Measurements from ENCODE around the gene FLOT2. TPM values are rescaled to one million over a fixed set of nuclear protein-coding genes. Genes with fewer than 3 reads are reported as not detected.

FLOT2 gene
- total RNA-seq, 1 experiment from 2014 or later: 23.1 TPM

DNA sequence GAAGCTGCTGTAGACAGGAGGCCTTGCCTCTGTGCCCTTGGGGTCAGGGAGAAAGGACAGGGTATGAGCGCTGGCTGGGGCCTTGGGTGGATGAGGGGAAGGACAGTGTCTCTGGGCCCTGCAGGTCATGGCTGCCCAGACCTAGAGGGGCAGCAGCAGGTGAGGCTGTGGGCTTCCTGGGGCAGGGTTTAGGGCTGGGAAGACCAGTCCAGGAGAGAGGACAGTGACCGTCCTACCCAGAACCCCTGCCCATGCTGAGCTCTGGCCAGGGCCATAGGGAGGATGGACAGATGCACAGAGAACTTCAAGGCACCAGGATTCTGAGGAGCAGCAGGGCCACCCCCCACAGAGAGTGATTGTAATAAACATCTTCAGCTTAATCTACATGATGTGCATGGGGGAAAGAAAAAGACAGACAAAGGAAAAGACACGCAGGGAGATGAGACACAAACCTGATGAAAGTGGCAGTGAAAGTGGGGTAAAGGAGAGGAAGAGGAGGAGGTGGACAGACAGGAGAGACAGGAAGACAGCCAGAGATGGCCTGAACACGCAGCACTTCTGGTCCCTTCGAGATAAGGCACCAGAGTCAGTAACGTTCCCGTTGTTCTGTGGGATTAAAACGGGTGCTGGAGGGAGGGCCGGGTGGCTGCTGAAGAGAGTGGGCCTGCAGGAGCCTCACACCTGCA is 17.5 kb downstream of the FLOT2 start:
- Histone ChIP-seq H3K9ac (ENCODE audit: low read length) (no peak overlapping the region), H2AFZ (ENCODE audit: low read length) (no peak overlapping the region), H3K36me3 (ENCODE audit: low read depth, low read length) (no peaks in the 10 kb centered on the region), H3K4me3 (ENCODE audit: low read length) (no peak overlapping the region), H4K20me1 (ENCODE audit: low read length) (no peaks in the 10 kb centered on the region), H3K4me2 (ENCODE audit: low read length) (no peak overlapping the region), H3F3A (ENCODE audit: low read length, unreplicated experiment) (no peaks in the 10 kb centered on the region), H3K4me1 (ENCODE audit: insufficient read depth, low read length) (0 out of 2 replicates have a peak, but pooled peaks cover 4% of the 10 kb centered on the region), H3K79me2 (ENCODE audit: low read length) (no peaks in the 10 kb centered on the region), H3K27ac (ENCODE audit: low read length) (no peak overlapping the region), H3K27me3 (ENCODE audit: low read length) (no peaks in the 10 kb centered on the region), H3K9me3 (ENCODE audit: low read length) (no peaks in the 10 kb centered on the region), H3K9me2 (replicated peaks; ENCODE audit: low read length) (no peaks in the 10 kb centered on the region)
- TF ChIP-seq, protein P1, sequence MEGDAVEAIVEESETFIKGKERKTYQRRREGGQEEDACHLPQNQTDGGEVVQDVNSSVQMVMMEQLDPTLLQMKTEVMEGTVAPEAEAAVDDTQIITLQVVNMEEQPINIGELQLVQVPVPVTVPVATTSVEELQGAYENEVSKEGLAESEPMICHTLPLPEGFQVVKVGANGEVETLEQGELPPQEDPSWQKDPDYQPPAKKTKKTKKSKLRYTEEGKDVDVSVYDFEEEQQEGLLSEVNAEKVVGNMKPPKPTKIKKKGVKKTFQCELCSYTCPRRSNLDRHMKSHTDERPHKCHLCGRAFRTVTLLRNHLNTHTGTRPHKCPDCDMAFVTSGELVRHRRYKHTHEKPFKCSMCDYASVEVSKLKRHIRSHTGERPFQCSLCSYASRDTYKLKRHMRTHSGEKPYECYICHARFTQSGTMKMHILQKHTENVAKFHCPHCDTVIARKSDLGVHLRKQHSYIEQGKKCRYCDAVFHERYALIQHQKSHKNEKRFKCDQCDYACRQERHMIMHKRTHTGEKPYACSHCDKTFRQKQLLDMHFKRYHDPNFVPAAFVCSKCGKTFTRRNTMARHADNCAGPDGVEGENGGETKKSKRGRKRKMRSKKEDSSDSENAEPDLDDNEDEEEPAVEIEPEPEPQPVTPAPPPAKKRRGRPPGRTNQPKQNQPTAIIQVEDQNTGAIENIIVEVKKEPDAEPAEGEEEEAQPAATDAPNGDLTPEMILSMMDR (conservative IDR thresholded peaks at IDR 0.05; ENCODE audit: low read depth, low read length): no peak
- TF ChIP-seq EZH2phosphoT487 (IDR thresholded peaks at IDR 0.05; ENCODE audit: borderline replicate concordance, low read length): no peak
- TF ChIP-seq EZH2 (IDR thresholded peaks at IDR 0.05; ENCODE audit: low read length, unreplicated experiment): no peak
- intact Hi-C loops (cut with micrococcal nuclease): no loop called here
- POLR2A ChIA-PET (ENCODE audit: unreplicated experiment): interaction anchor here (0.6 kb wide), 1 partner anchor 13 kb away, joined by 3 read pairs; no protein-coding TSS in a partner anchor
- DNase-seq: no peak
- TSS peak; percentile 37 for BruUV-seq (replicated peaks)
- CTCF ChIA-PET: interaction anchor here (0.9 kb wide), 1 partner anchor 116 kb away, joined by 12 read pairs; no protein-coding TSS in a partner anchor
- ATAC-seq: no peak

DNA sequence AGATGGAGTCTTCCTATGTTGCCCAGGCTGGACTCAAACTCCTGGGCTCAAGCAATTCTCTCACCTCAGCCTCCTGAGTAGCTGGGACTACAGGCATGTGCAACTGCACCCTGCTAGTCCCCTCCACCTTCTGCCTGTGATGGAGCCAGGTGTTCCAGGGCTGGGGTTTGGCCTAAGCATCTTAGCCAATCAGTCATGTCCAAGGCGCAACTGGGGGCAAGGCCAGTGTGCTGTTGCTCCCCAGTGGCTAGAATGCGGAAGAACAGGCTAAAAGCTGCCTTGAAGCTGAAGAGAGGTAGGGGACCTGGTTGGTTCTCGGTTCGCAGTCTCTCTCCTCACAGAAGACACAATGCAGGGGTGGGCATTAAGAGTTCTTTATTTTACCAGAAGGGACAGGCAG is 18.6 kb downstream of the FLOT2 start:
- TF ChIP-seq EZH2 (IDR thresholded peaks at IDR 0.05; ENCODE audit: low read length, unreplicated experiment): no peak
- TF ChIP-seq EZH2phosphoT487 (IDR thresholded peaks at IDR 0.05; ENCODE audit: borderline replicate concordance, low read length): no peak
- TF ChIP-seq, protein P1 (conservative IDR thresholded peaks at IDR 0.05; ENCODE audit: low read depth, low read length): peak; percentile 55; the same call in 1 of the 2 replicates
- no peaks in the 10 kb centered on the region for H3F3A ChIP-seq (ENCODE audit: low read length, unreplicated experiment)
- ChIA-PET POLR2A (ENCODE audit: unreplicated experiment) (interaction anchor here (0.6 kb wide), 1 partner anchor 149 kb away, joined by 5 read pairs; no protein-coding TSS in a partner anchor), CTCF (interaction anchor here (0.5 to 0.9 kb wide), 2 partner anchors 115 to 152 kb away, joined by 3 to 12 read pairs; no protein-coding TSS in a partner anchor)
- no peaks in the 10 kb centered on the region for H3K9me3 ChIP-seq (ENCODE audit: low read length)
- DNase-seq: peak; percentile 52
- H3K4me1 ChIP-seq (ENCODE audit: insufficient read depth, low read length): 0 out of 2 replicates have a peak, but pooled peaks cover 4% of the 10 kb centered on the region
- H3K4me3 ChIP-seq (ENCODE audit: low read length): no peak overlapping the region
- H3K4me2 ChIP-seq (ENCODE audit: low read length): no peak overlapping the region
- intact Hi-C loops (cut with micrococcal nuclease): no loop called here
- no peaks in the 10 kb centered on the region for H3K9me2 ChIP-seq (replicated peaks; ENCODE audit: low read length)
- H3K36me3 ChIP-seq (ENCODE audit: low read depth, low read length): no peaks in the 10 kb centered on the region
- no TSS peak for BruUV-seq (replicated peaks)
- H3K79me2 ChIP-seq (ENCODE audit: low read length): no peaks in the 10 kb centered on the region
- H4K20me1 ChIP-seq (ENCODE audit: low read length): no peaks in the 10 kb centered on the region
- H3K27ac ChIP-seq (ENCODE audit: low read length): no peak overlapping the region
- H3K27me3 ChIP-seq (ENCODE audit: low read length): no peaks in the 10 kb centered on the region
- H2AFZ ChIP-seq (ENCODE audit: low read length): no peak overlapping the region
- H3K9ac ChIP-seq (ENCODE audit: low read length): no peak overlapping the region
- ATAC-seq: peak; percentile 61
